Measurements from ENCODE around the gene NEIL1. TPM values are rescaled to one million over a fixed set of nuclear protein-coding genes. Genes with fewer than 3 reads are reported as not detected.

Gene NEIL1
- polyA plus RNA-seq, 4 donors = 12.3 to 40.8 (median 26.6) TPM

DNA sequence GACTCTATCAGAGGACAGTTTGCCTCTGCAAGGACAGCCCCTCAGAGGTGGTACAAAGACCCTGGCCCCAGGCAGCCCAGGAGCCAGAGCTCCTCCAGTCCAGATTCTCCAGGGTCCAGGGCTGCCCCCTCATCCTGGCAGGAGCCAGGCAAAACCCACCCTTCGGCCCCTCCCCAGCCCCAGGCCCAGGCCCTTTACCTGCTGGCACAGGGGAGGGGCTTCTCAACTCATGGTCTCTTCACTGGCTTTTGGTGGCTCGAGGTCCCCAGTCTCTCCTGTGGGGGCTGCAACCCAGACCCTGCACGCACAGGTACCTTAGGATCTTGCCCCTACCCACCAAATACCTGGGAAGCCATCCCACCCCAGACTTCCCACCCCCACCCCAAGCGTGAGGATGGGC lies 8.5 kb downstream of the NEIL1 start:
- DNase-seq (ENCODE audit: low read depth in 4 of 4, low spot score in 2 of 4) = no peak

DNA sequence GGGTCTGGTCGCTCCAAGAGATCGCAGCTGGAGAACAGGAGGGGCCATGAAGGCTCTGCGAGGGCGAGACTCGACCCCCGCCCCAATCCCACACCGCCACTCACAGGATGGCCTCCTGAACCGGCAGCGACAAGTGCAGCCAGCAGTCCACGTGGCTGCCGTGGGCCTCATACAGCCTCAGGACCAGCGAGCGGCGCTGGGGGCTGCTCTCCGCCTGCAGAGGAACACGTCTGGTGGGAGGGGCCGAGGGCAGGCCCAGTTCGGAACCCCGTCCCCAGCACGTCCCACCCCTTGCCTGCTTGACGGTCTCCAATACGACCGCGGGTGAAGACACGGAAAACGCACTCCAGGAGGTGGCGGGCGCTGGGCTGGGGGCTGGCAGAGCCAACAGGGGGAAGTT lies 9.2 kb downstream of the NEIL1 start:
- no peak for DNase-seq (ENCODE audit: low read depth in 4 of 4, low spot score in 2 of 4)

- DNase-seq (ENCODE audit: low read depth in 4 of 4, low spot score in 2 of 4) = no peak
These were observed 9.7 kb downstream of the NEIL1 start for GRCh38 chr15:75356517-75356916.

- DNase-seq (ENCODE audit: low read depth in 4 of 4, low spot score in 2 of 4) = no peak
These were observed 11.3 kb downstream of the NEIL1 start for GRCh38 chr15:75357976-75358673.

DNA sequence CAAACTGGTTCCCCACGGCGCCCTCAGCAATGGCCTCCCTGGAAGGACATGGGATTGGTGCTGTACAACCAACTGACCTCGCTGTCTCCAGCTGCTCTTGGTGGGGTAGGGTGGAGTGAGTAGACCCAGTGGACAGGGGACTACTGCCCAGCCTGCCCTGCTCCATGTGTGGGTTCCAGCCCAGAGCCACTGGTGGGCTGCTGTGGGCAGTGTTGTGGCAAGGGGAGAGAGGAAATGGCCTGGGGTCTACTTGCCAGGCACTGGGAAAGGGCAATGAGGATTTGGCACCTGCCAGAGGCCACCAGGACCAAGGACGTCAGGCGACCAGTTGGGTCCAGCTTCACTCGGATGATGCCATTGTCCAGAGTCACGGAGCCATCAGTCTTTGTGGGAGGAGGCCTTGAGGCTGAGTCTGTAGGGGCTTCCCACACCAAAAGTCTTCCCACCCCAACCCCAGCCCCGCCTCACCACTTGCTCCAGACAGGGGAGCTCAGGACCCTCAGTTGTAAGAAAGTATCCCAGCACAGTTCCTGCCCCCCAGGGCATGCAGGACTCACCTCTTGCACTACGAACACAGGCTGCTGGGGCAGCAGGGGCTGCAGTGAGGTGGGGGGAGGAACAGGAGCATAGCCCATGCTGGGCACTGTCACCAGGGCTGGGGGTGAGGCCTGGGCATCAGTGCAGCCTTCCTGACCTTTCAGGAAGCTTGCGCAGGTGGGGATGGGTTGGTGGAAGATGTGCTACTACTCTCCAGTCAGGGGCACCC lies 12.1 kb downstream of the NEIL1 start:
- DNase-seq (ENCODE audit: low read depth in 4 of 4, low spot score in 2 of 4) = no peak

DNA sequence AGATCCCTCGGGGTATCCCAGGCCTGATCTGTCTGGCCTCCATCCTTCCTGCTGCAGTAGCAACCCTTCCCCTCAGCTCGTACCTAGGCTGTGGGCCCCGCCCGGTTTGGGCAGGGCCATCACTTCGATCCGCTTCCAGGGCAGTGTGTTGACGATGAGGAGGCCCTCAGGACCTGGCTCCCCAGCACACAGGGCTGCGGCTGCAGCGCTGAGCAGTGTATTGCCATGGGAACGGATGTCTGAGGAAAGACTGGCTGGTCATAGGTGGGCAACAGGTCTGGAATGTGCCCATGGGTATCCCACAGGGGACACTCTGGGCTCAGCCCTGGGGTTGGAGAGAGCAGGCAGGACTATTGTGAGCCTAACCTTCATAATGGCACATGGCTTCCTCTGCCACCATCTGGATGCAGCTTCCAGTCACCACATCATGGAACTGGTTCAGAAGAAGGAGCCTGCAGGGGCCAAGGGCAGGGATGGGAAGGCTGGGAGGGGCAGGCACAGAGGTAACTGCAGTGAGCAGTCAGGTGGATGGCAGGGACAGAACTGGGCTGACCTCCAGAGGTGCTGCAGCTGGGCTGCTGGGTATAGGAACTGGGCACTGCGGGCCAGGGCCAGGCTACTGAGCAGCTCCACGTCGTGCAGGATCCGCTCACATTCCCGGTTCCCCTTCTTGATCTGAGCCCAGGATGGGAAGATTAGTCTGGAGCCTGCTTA lies 12.9 kb downstream of the NEIL1 start:
- DNase-seq (ENCODE audit: low read depth in 4 of 4, low spot score in 2 of 4) = no peak

DNA sequence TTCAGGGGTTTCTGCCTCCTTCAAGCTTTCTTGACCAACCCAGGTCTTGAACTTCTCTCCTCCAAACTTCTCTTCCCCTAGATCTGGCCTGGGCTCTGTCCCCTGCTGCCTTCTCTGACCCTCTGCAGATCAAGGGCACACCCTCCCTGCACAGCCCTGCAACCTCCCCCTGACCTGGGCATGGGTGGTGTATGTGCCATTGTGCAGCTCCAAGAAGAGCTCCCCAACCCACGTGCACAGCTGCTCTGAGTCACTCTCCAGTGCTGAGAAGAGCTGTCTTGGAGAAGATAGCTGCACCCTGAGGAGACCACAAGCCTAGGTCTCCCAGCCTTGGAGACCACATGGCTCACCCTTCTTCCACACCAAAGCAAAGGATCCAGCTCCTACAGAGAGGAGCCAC lies 13.6 kb downstream of the NEIL1 start:
- DNase-seq (ENCODE audit: low read depth in 4 of 4, low spot score in 2 of 4) = no peak

DNA sequence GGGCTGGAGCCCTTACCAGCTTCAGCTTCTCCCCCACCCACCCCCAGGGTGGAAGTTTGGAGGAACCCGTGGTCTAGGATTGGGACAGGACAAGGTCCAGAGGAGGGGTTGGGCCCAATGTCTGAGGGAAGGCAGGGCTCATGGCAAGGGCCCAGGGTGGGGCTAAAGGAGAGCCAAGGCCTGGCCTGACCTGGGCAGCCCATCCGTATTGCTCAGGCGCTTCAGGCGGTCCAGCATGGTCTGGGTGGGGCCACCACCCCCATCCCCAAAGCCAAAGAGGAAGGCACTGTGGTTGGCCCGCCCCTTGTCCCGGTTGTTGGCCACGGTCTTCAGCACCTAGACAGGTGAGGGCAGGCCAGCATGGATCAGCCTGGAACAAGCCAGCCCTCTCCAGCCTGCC lies 14.0 kb downstream of the NEIL1 start:
- no peak for DNase-seq (ENCODE audit: low read depth in 4 of 4, low spot score in 2 of 4)

GRCh38 chr15:75361361-75361988 lies 14.6 kb downstream of the NEIL1 start:
- DNase-seq (ENCODE audit: low read depth in 4 of 4, low spot score in 2 of 4) = no peak

- no peak for DNase-seq (ENCODE audit: low read depth in 4 of 4, low spot score in 2 of 4)
These were observed 15.3 kb downstream of the NEIL1 start for GRCh38 chr15:75361989-75362641.

DNA sequence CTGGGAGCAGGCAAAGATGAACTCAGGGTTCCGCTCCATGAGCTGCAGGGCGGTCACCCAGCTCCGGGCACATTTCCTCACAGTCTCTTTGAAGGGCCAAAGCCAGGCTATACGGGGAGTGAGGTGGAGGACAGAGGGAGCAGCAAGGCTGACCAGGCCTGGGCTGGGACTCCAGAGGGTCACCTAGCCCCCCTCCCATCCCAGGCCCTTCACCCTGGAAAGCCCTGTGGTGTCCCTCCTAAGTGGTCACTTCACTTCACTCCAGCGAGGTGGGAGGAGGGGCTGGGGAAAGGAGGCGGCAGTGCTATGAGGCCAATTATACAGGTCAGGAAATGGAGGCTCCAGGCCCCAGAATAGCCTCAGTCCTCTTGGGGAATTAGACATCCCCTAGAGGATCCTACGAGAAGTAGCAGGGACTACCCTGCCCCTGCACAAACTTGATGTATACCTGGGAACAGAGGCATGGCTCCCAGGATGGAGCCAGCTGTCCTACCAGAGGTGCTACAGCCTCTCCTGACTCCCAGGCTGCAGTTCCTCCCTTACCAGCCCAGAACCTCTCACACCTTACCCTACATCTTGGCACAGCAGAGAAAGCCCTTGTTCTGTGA lies 15.9 kb downstream of the NEIL1 start:
- DNase-seq (ENCODE audit: low read depth in 4 of 4, low spot score in 2 of 4) = no peak

GRCh38 chr15:75363786-75364185 lies 16.9 kb downstream of the NEIL1 start:
- DNase-seq (ENCODE audit: low read depth in 4 of 4, low spot score in 2 of 4) = no peak

DNA sequence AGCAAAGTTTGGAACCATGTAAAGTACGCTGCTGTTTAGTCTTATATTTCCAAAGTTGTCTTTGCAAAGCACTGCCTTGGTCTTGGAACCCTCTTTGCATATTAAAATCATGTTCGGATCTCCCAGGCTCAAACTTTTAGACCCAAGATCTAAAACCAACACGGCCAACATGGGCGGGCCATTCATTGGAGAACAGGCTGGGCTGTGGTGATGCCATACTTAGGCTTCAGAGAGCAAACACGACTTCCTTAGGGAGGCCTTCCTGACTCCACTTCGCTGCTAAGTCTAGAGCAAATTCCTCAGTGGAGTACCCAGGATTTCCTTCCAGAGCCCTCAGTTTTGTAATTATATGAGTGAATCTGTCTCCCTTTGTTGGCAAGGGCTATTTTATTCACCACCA lies 18.0 kb downstream of the NEIL1 start:
- no peak for DNase-seq (ENCODE audit: low read depth in 4 of 4, low spot score in 2 of 4)

DNA sequence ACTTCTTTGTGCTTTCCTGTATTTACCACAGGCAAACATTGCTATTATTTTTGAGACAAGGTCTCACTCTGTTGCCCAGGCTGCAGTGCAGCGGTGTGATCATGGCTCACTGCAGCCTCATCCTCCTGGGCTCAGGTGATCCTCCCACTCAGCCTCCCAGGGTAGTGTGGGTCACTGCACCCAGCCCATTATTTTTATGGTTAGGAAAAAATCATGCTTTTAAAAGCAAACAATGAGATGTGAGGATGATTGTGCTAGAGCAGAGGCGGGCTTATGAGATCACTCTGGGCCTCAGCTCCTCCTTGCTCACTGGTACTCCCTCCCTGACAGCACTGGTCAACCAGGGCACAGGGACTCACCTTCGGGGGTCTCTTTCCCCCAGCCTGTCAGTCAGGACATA lies 19.3 kb downstream of the NEIL1 start:
- DNase-seq (ENCODE audit: low read depth in 4 of 4, low spot score in 2 of 4) = no peak

- DNase-seq (ENCODE audit: low read depth in 4 of 4, low spot score in 2 of 4) = no peak
These were observed 20.2 kb downstream of the NEIL1 start for GRCh38 chr15:75367006-75367405.

DNA sequence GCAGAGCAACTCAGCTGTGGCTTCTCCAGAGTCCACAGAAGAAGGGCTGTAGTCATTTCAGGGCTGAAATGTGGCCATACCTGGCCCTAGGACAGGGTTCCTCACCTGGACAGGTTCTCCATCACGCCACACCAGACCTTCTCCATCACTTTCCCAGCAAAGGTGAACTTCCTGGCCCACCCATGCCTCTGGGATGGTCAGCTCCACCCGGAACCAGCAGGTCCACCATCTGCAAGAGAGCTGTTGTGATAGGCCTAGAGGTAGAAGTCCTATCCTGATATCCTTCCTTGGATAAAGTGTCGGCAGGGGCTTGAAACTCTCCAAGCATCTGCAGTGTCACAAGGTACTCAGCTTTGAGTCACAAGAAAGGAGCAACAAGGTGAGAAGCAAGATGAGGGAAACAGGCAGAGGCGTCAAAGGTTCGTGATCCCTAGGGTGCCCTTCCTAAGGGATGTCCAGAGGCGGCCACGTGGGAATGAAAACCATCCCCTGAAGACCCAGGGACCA lies 20.6 kb downstream of the NEIL1 start:
- no peak for DNase-seq (ENCODE audit: low read depth in 4 of 4, low spot score in 2 of 4)

DNA sequence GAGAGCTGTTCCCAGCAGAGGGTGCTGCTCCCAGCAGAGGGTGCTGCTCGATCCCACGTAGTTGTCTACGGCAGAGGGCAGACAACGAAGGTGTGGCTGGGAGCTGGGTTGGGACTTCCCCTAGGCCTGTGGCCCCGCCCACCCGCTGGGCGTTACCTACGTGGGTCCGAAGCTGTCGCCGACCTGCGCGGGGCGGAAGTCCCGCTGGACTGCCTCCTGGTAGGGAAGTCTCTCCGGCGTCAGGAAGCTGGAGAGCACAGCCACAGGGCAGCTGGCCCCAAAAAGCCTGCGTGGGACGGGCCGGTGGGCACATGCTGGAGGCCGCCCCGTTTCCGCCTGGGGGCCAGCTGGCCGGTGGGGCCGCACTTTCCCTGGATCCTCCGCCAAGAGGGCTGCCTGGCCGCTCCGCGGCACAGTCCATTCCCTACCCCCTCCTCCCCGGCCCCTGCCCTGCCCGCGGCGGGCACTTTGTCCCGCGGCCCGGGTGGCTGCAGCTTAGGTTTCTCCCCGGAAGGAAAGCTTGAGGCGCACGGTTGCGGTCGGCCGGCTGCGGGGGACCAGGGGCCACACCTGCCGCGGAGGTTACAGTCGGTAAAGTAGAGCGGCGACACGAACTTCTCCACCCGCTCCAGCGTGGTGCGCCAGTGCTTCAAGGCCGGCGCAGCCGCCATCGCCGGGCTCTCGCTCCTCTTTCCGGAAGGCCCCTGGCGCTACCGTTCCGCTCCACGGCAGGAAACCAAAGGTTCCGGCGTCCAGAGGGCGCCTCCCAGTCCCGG lies 21.3 kb downstream of the NEIL1 start, which contains the start of gene MAN2C1:
TSS of gene MAN2C1 (minus strand) at position 695 of the 776 bp plus-strand sequence. CDS start at position 671, 24 bp downstream.
- peak; percentile 68 to 92 (median 83) for DNase-seq (ENCODE audit: low read depth in 4 of 4, low spot score in 2 of 4)

DNA sequence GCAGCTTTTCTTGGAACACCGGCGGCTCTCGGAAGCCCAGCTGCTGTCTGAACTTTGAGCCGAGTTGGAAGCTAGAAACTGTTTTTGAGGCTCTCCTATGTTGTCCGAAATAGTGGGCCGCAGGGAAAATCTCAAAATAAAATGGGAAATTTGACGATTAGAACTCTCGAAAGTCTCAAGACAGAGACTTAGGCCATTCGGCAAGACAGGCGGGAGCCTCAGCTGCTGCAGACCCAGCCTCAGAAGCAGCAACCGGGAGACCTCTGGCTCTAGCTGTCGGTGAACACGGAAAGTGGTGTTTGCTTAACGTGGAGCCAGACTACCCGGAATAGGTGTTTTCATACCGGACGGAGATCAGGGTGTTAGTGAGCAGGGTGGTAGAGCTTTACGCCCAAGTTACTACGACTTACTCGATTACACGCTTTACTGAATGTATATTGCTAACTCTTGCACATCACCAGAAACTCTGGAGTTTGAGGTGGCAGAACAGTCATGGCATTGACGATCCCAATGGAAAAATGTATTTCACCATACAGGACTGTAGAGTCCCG lies 21.9 kb downstream of the NEIL1 start:
- DNase-seq (ENCODE audit: low read depth in 4 of 4, low spot score in 2 of 4) = no peak
